IMR-90 (cell line): ENCODE measurements around the gene COPS7A.

Source experiments
- CTCF ChIP-seq: conservative IDR thresholded peaks from 2 replicates; pipeline ENCODE4 v1.5.1; 2012; ENCODE audit warnings: mild to moderate bottlenecking, low read depth, low read length, improper control_type of control experiment
- ELK1 ChIP-seq: fragments of 150-350 bp; IDR thresholded peaks from 2 replicates; pipeline ENCODE4 v1.6.1; 2016; ENCODE audit warnings: low read depth, mild to moderate bottlenecking, low read length, moderate library complexity, borderline replicate concordance
- MAFK ChIP-seq: IDR thresholded peaks from 2 replicates; pipeline ENCODE4 v1.6.1; 2012; ENCODE audit warnings: low read depth, low read length, improper control_type of control experiment
- MXI1 ChIP-seq: IDR thresholded peaks from 2 replicates; pipeline ENCODE4 v1.6.1; 2012; ENCODE audit warnings: low read depth, mild to moderate bottlenecking, low read length, moderate library complexity, borderline replicate concordance
- POLR2A ChIP-seq: IDR thresholded peaks from 2 replicates; pipeline ENCODE4 v1.6.1; 2012; ENCODE audit warnings: mild to moderate bottlenecking, low read depth, low read length
- RAD21 ChIP-seq: IDR thresholded peaks from 2 replicates; pipeline ENCODE4 v1.6.1; 2012; ENCODE audit warnings: low read length, improper control_type of control experiment
- RFX5 ChIP-seq: IDR thresholded peaks from 2 replicates; pipeline ENCODE4 v1.8.0; 2012; ENCODE audit warnings: low read depth, mild to moderate bottlenecking, low read length, moderate library complexity
- USF2 ChIP-seq: fragments of 150-350 bp; IDR thresholded peaks from 2 replicates; pipeline ENCODE4 v1.6.1; 2017; ENCODE audit warnings: mild to moderate bottlenecking, antibody characterized with exemption, low read length, low read depth

- TF ChIP-seq CTCF (peak; percentile 99; the same call in 1 of the 2 replicates), POLR2A (no peak), RAD21 (peak; percentile 97), MXI1 (no peak), RFX5 (no peak), MAFK (no peak), USF2 (no peak), ELK1 (no peak)
Measured at GRCh38 chr12:6753772-6754356, 30.0 kb downstream of the COPS7A start.
